HepG2 (cell line): Measurements from ENCODE around the gene LDLR. TPM values are rescaled to one million over a fixed set of nuclear protein-coding genes. Genes with fewer than 3 reads are reported as not detected.

Experiments used
- AGO2 ChIP-seq: fragments of 200-400 bp; formaldehyde crosslinking; optimal IDR thresholded peaks from 2 replicates; pipeline ENCODE3; 2017; ENCODE audit warnings: mild to moderate bottlenecking, low read depth, low read length, moderate library complexity
- KAT8 ChIP-seq: IDR thresholded peaks from 2 replicates; pipeline ENCODE4 v1.6.1; 2016; ENCODE audit warnings: missing genetic modification reagents, missing compliant biosample characterization
- MAFF ChIP-seq: IDR thresholded peaks from 2 replicates; pipeline ENCODE4 v1.6.1; 2011; ENCODE audit warnings: low read depth, low read length, improper control_type of control experiment
- NONO ChIP-seq, 2 experiments: fragments of 450-650 bp in 1 of 2; sonication (generic) in 1 of 2; formaldehyde crosslinking in 1 of 2; IDR thresholded peaks in 1 of 2; conservative IDR thresholded peaks in 1 of 2; 2 replicates each; pipeline versions ENCODE4 v1.6.1 to v1.8.0; 2017 to 2022; ENCODE audit warnings: mild to moderate bottlenecking in 1 of 2, missing genetic modification reagents in 1 of 2, moderate library complexity in 1 of 2
- ZBTB21 ChIP-seq: sonication (generic); formaldehyde crosslinking; IDR thresholded peaks from 2 replicates; pipeline ENCODE4 v1.4.0; 2020; ENCODE audit warnings: missing genetic modification reagents
- polyA plus RNA-seq, 8 experiments: library from polyadenylated mRNA; depleted of rRNA in 3 of 8; stranded (reverse) in 7 of 8; unstranded in 1 of 8; fragments of >200 nt; fragmentation: Illumina TruSeq in 4 of 8; extraction: Trizol in 4 of 8; gene quantifications; 2 replicates each; pipeline versions ENCODE4 v1.2.1 to v1.2.3, GENCODE V29; 2011 to 2016; ENCODE audit warnings: low read depth in 4 of 8, missing spikeins in 1 of 8, mixed read lengths in 1 of 8; ENCODE audit not compliant: insufficient read depth in 1 of 8
- total RNA-seq, 5 experiments: library from RNA; depleted of rRNA; stranded (reverse); fragments of >200 nt; fragmentation: Illumina TruSeq; extraction: Trizol; gene quantifications; 2 replicates each; pipeline ENCODE4 v1.2.3, GENCODE V29; 2016; ENCODE audit warnings: low read depth in 1 of 5
- TF ChIP-seq, protein P1 (sequence below), 2 experiments: fragments of 450-650 bp in 1 of 2; sonication (generic) in 1 of 2; formaldehyde crosslinking in 1 of 2; IDR thresholded peaks; 2 replicates each; pipeline versions ENCODE4 v1.6.1 to v1.8.0; 2016 to 2022; ENCODE audit warnings: antibody characterized with exemption in 1 of 2, mild to moderate bottlenecking in 1 of 2, missing genetic modification reagents in 1 of 2
- TF ChIP-seq, protein P2 (sequence below): IDR thresholded peaks from 2 replicates; pipeline ENCODE4 v1.6.1; 2016; ENCODE audit warnings: missing genetic modification reagents, missing compliant biosample characterization
- TF ChIP-seq, protein P3 (sequence below), 2 experiments: sonication (generic) in 1 of 2; formaldehyde crosslinking in 1 of 2; IDR thresholded peaks; 2 replicates each; pipeline versions ENCODE4 v1.6.1 to v1.9.0; 2014 to 2022; ENCODE audit warnings: antibody characterized with exemption in 1 of 2, borderline replicate concordance in 1 of 2, inconsistent platforms in 1 of 2, low read depth in 1 of 2, missing genetic modification reagents in 1 of 2
- TF ChIP-seq, protein P4 (sequence below): sonication (generic); formaldehyde crosslinking; IDR thresholded peaks from 2 replicates; pipeline ENCODE4 v1.4.0; 2020; ENCODE audit warnings: missing genetic modification reagents, borderline replicate concordance

Gene LDLR
- total and polyA plus RNA-seq, 2 of the 13 experiments (the other 11 are each of a cell fraction or from before 2014, with no cell fraction given), result 51.6 to 92.5 TPM

DNA sequence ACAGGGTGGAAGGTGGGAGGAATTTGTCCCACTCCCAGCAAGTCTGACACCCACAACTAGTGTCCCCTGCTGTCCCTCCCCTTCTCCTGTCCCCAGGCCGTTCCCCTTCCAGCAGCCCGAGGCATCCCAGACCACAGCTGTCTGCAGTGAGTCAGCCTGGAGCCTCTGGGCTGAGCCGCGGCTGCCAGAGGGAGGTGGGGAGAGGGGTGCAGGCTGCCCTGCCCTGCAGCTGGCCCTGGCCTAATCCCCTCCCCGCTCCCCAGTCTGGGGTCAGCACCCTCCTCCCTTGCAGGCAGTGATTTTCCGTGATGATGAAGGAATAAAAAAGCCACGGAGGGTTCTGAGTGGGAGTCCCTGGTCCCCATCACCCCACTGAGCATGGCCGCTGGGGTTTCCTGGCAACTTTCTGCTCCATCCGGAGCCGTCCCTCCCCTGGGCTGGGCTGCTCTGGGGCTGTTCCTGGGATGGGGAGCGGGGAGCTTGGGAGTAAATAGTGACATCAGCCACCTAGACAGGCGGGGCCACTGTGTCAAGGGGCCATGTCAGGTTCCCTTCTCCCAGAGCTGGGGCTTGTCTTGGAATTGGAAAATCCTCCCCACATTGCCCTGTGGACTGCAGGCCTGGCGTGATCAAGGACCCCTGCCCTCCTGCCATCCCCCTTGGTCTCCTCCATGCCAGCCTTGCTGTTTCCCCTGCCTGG is 49.5 kb downstream of the LDLR start (continued):
- TF ChIP-seq, protein P1, sequence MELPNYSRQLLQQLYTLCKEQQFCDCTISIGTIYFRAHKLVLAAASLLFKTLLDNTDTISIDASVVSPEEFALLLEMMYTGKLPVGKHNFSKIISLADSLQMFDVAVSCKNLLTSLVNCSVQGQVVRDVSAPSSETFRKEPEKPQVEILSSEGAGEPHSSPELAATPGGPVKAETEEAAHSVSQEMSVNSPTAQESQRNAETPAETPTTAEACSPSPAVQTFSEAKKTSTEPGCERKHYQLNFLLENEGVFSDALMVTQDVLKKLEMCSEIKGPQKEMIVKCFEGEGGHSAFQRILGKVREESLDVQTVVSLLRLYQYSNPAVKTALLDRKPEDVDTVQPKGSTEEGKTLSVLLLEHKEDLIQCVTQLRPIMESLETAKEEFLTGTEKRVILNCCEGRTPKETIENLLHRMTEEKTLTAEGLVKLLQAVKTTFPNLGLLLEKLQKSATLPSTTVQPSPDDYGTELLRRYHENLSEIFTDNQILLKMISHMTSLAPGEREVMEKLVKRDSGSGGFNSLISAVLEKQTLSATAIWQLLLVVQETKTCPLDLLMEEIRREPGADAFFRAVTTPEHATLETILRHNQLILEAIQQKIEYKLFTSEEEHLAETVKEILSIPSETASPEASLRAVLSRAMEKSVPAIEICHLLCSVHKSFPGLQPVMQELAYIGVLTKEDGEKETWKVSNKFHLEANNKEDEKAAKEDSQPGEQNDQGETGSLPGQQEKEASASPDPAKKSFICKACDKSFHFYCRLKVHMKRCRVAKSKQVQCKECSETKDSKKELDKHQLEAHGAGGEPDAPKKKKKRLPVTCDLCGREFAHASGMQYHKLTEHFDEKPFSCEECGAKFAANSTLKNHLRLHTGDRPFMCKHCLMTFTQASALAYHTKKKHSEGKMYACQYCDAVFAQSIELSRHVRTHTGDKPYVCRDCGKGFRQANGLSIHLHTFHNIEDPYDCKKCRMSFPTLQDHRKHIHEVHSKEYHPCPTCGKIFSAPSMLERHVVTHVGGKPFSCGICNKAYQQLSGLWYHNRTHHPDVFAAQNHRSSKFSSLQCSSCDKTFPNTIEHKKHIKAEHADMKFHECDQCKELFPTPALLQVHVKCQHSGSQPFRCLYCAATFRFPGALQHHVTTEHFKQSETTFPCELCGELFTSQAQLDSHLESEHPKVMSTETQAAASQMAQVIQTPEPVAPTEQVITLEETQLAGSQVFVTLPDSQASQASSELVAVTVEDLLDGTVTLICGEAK (IDR thresholded peaks at IDR 0.05), result no peak
- TF ChIP-seq, protein P1 (CRISPR knock-in tag; IDR thresholded peaks at IDR 0.05), result no peak
- TF ChIP-seq ZBTB21 (CRISPR knock-in tag), result no peak
- TF ChIP-seq AGO2, result peak; percentile 61
- TF ChIP-seq, protein P2, sequence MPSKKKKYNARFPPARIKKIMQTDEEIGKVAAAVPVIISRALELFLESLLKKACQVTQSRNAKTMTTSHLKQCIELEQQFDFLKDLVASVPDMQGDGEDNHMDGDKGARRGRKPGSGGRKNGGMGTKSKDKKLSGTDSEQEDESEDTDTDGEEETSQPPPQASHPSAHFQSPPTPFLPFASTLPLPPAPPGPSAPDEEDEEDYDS, result 0 out of 2 replicates have a peak, but pooled peaks have one; percentile 7
- no peak for TF ChIP-seq NONO (IDR thresholded peaks at IDR 0.05)
- no peak for TF ChIP-seq NONO (CRISPR knock-in tag; conservative IDR thresholded peaks at IDR 0.05)
- TF ChIP-seq MAFF, result no peak
- no peak for TF ChIP-seq KAT8 (CRISPR knock-in tag)
- TF ChIP-seq, protein P3, sequence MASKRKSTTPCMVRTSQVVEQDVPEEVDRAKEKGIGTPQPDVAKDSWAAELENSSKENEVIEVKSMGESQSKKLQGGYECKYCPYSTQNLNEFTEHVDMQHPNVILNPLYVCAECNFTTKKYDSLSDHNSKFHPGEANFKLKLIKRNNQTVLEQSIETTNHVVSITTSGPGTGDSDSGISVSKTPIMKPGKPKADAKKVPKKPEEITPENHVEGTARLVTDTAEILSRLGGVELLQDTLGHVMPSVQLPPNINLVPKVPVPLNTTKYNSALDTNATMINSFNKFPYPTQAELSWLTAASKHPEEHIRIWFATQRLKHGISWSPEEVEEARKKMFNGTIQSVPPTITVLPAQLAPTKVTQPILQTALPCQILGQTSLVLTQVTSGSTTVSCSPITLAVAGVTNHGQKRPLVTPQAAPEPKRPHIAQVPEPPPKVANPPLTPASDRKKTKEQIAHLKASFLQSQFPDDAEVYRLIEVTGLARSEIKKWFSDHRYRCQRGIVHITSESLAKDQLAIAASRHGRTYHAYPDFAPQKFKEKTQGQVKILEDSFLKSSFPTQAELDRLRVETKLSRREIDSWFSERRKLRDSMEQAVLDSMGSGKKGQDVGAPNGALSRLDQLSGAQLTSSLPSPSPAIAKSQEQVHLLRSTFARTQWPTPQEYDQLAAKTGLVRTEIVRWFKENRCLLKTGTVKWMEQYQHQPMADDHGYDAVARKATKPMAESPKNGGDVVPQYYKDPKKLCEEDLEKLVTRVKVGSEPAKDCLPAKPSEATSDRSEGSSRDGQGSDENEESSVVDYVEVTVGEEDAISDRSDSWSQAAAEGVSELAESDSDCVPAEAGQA (IDR thresholded peaks at IDR 0.05; ENCODE audit: low read depth), result no peak
- TF ChIP-seq, protein P3 (CRISPR knock-in tag; IDR thresholded peaks at IDR 0.05; ENCODE audit: borderline replicate concordance), result no peak
- TF ChIP-seq, protein P4, sequence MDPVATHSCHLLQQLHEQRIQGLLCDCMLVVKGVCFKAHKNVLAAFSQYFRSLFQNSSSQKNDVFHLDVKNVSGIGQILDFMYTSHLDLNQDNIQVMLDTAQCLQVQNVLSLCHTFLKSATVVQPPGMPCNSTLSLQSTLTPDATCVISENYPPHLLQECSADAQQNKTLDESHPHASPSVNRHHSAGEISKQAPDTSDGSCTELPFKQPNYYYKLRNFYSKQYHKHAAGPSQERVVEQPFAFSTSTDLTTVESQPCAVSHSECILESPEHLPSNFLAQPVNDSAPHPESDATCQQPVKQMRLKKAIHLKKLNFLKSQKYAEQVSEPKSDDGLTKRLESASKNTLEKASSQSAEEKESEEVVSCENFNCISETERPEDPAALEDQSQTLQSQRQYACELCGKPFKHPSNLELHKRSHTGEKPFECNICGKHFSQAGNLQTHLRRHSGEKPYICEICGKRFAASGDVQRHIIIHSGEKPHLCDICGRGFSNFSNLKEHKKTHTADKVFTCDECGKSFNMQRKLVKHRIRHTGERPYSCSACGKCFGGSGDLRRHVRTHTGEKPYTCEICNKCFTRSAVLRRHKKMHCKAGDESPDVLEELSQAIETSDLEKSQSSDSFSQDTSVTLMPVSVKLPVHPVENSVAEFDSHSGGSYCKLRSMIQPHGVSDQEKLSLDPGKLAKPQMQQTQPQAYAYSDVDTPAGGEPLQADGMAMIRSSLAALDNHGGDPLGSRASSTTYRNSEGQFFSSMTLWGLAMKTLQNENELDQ (CRISPR knock-in tag), result no peak
